ENCODE data around the gene PLA2G3.

GRCh38 chr22:31090217-31091085 is 49.9 kb downstream of the PLA2G3 start:
- no peak for TF ChIP-seq CTCF (IDR thresholded peaks at IDR 0.05)
- no peak for TF ChIP-seq SIN3A (IDR thresholded peaks at IDR 0.05; ENCODE audit: borderline replicate concordance, insufficient read depth, low read depth, low read length)
- TF ChIP-seq TCF7L2 (IDR thresholded peaks at IDR 0.05; ENCODE audit: low read depth, low read length), result no peak
- TF ChIP-seq POLR2AphosphoS5 (IDR thresholded peaks at IDR 0.05; ENCODE audit: low read depth, low read length), result no peak

Data from Panc1 (cell line).